K562 (cell line): ENCODE results near the gene SEC23B. TPM values are rescaled to one million over a fixed set of nuclear protein-coding genes. Genes with fewer than 3 reads are reported as not detected.
A peak's percentile ranks its signal among the peaks of the same experiment; 100 is the strongest.

Source experiments
- ATF7 ChIP-seq: fragments of 450-650 bp; IDR thresholded peaks from 2 replicates; pipeline ENCODE4 v1.7.1; 2014; ENCODE audit warnings: mild to moderate bottlenecking, moderate library complexity
- DACH1 ChIP-seq: fragments of 450-650 bp; IDR thresholded peaks from 2 replicates; pipeline ENCODE4 v1.6.1; 2018; ENCODE audit not compliant: partially characterized antibody
- EWSR1 ChIP-seq: fragments of 450-650 bp; IDR thresholded peaks from 2 replicates; pipeline ENCODE4 v1.6.1; 2018; ENCODE audit warnings: borderline replicate concordance, mild to moderate bottlenecking, low read depth, moderate library complexity; ENCODE audit not compliant: partially characterized antibody
- HDAC1 ChIP-seq, 2 experiments: fragments of 450-650 bp; IDR thresholded peaks; 2 replicates each; pipeline ENCODE4 v1.6.1; 2016 to 2017; ENCODE audit warnings: inconsistent platforms in 1 of 2, mild to moderate bottlenecking in 1 of 2, moderate library complexity in 1 of 2
- JUND ChIP-seq, 2 experiments: IDR thresholded peaks; 2 replicates in 1 of 2; 3 replicates in 1 of 2; pipeline ENCODE4 v1.6.1; 2011; ENCODE audit warnings: borderline replicate concordance in 2 of 2, low read depth in 2 of 2, low read length in 2 of 2, improper control_type of control experiment in 1 of 2, missing biosample characterization in 1 of 2, missing genetic modification characterization in 1 of 2, missing genetic modification reagents in 1 of 2
- MNT ChIP-seq, 2 experiments: fragments of 450-650 bp; conservative IDR thresholded peaks; 2 replicates each; pipeline ENCODE4 v1.6.1; 2017; ENCODE audit warnings: mild to moderate bottlenecking in 2 of 2, moderate library complexity in 2 of 2
- NCOA2 ChIP-seq, 2 experiments: fragments of 450-650 bp; IDR thresholded peaks; 2 replicates each; pipeline ENCODE4 v1.6.1; 2018; ENCODE audit warnings: mild to moderate bottlenecking in 2 of 2, moderate library complexity in 1 of 2; ENCODE audit not compliant: partially characterized antibody in 2 of 2
- PKNOX1 ChIP-seq: fragments of 450-650 bp; IDR thresholded peaks from 2 replicates; pipeline ENCODE4 v1.6.1; 2016
- RBFOX2 ChIP-seq: fragments of 200-400 bp; formaldehyde crosslinking; IDR thresholded peaks from 2 replicates; pipeline ENCODE4 v1.6.1; 2017; ENCODE audit warnings: low read depth, mild to moderate bottlenecking, low read length, moderate library complexity
- SIN3B ChIP-seq: fragments of 450-650 bp; IDR thresholded peaks from 2 replicates; pipeline ENCODE4 v1.6.1; 2017; ENCODE audit warnings: low read depth, mild to moderate bottlenecking, moderate library complexity
- TAF9B ChIP-seq: fragments of 450-650 bp; IDR thresholded peaks from 2 replicates; pipeline ENCODE4 v1.6.1; 2018; ENCODE audit warnings: mild to moderate bottlenecking; ENCODE audit not compliant: partially characterized antibody
- TAL1 ChIP-seq: fragments of 450-650 bp; IDR thresholded peaks from 2 replicates; pipeline ENCODE4 v1.6.1; 2016; ENCODE audit warnings: mild to moderate bottlenecking
- TBP ChIP-seq: optimal IDR thresholded peaks from 2 replicates; pipeline ENCODE3; 2011; ENCODE audit warnings: low read depth, low read length, improper control_type of control experiment
- TOE1 ChIP-seq, 2 experiments: fragments of 450-650 bp in 1 of 2; sonication (generic) in 1 of 2; formaldehyde crosslinking in 1 of 2; IDR thresholded peaks; 2 replicates each; pipeline versions ENCODE4 v1.7.1 to v1.8.0; 2016 to 2022; ENCODE audit warnings: borderline replicate concordance in 2 of 2, mild to moderate bottlenecking in 2 of 2, antibody characterized with exemption in 1 of 2, inconsistent platforms in 1 of 2, low read depth in 1 of 2, missing genetic modification reagents in 1 of 2, moderate library complexity in 1 of 2
- XRCC5 ChIP-seq: fragments of 200-400 bp; formaldehyde crosslinking; IDR thresholded peaks from 2 replicates; pipeline ENCODE4 v1.6.1; 2017; ENCODE audit warnings: low read depth, mild to moderate bottlenecking, low read length
- ZFX ChIP-seq: sonication (generic); formaldehyde crosslinking; IDR thresholded peaks from 2 replicates; pipeline ENCODE4 v1.8.0; 2022; ENCODE audit warnings: mild to moderate bottlenecking, missing genetic modification reagents, moderate library complexity
- ZKSCAN1 ChIP-seq: fragments of 150-350 bp; IDR thresholded peaks from 2 replicates; pipeline ENCODE4 v1.6.1; 2016; ENCODE audit warnings: low read depth, low read length
- ZNF79 ChIP-seq: fragments of 250-450 bp; sonication (Bioruptor Pico); IDR thresholded peaks from 2 replicates; pipeline ENCODE4 v1.4.0; 2020; ENCODE audit warnings: low read depth, mild to moderate bottlenecking, moderate library complexity
- polyA plus RNA-seq, 8 experiments: library from polyadenylated mRNA; depleted of rRNA in 4 of 8; stranded (reverse) in 5 of 8; unstranded in 3 of 8; fragments of >200 nt; fragmentation: Nextera tagmentation in 2 of 8; fragmentation: Illumina TruSeq in 1 of 8; extraction: Ambion mirVana in 2 of 8; extraction: Trizol in 1 of 8; gene quantifications; 2 replicates each; pipeline versions ENCODE4 v1.2.1 to v1.2.3, GENCODE V29; 2011 to 2014; ENCODE audit warnings: inconsistent platforms in 1 of 8, missing spikeins in 1 of 8
- total RNA-seq, 7 experiments: library from RNA; depleted of rRNA in 6 of 7; stranded (reverse); fragments of >200 nt in 6 of 7; fragmentation: Illumina TruSeq in 2 of 7; extraction: Trizol in 2 of 7; gene quantifications; 2 replicates each; pipeline versions ENCODE4 v1.2.1 to v1.2.3, GENCODE V29; 2011 to 2021; ENCODE audit warnings: low replicate concordance in 1 of 7
- TF ChIP-seq, protein P1 (sequence below), 2 experiments: fragments of 250-450 bp in 1 of 2; fragments of 450-650 bp in 1 of 2; sonication (Bioruptor Pico) in 1 of 2; IDR thresholded peaks; 2 replicates each; pipeline versions ENCODE4 v1.6.1 to v1.8.0; 2016 to 2021; ENCODE audit warnings: mild to moderate bottlenecking in 2 of 2, moderate library complexity in 2 of 2, missing compliant biosample characterization in 1 of 2, missing genetic modification characterization in 1 of 2
- TF ChIP-seq, protein P2 (sequence below), 2 experiments: fragments of 200-800 bp in 1 of 2; sonication (Bioruptor generic) in 1 of 2; sonication (generic) in 1 of 2; formaldehyde crosslinking in 1 of 2; IDR thresholded peaks in 1 of 2; conservative IDR thresholded peaks in 1 of 2; 2 replicates each; pipeline versions ENCODE4 v1.5.0 to v1.6.1; 2016 to 2020; ENCODE audit warnings: missing compliant biosample characterization in 1 of 2, missing genetic modification characterization in 1 of 2, missing genetic modification reagents in 1 of 2

SEC23B gene
- total and polyA plus RNA-seq, 9 of the 15 experiments (the other 6 are each of a cell fraction or from before 2014, with no cell fraction given), result 31.7 to 70.2 (median 38.5) TPM

DNA sequence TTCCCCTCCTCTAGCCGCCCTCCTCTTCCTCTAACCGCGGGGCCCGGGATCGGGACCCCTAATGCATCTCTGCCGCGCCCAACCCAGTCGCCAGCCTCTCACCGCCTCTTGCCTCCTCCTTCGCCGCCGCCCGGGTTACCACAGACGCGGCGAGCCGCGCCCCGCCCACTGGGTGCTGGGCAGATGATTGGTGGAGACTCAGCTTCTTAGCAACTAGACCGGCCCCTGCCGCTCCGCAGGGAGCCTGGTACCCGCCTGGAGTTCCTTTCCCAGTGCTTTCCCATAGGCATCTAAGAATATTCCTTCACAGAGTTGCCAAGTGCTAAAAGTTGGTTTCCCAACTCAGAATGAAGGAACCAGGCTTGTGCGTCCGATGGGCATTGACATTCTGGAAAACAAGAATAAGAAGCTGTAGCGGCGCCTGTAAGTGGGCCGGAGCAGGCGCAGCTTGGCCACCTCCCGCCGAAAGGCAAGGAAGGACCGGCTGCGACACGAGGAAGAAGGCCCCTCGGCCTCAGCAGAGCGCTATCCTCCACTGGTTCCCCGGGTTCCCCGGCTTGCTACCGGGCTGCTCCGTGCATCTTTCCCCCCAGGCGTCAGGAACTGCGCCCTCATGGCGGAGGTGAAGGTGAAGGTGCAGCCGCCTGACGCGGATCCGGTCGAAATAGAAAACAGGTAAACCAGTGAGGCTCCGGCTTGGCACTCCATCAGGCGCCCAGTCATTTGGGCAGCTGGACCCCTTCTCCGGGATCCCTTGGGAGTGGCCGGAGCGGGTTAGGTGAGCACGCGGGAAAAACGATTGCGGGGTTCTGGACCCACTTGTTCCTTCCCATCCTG is 40.6 kb upstream of the SEC23B start, which contains the start of the genes DZANK1 and POLR3F (continued):
- TF ChIP-seq TAL1 (peak; percentile 43; the same call in 1 of the 2 replicates), RBFOX2 (peak; percentile 84), SIN3B (peak; percentile 98), NCOA2 (IDR thresholded peaks at IDR 0.05; ENCODE audit: partially characterized antibody in 2 of 2) (peak; percentile 52 to 98), MNT (conservative IDR thresholded peaks at IDR 0.05) (peak; percentile 64 to 88), ZFX (CRISPR knock-in tag) (peak; percentile 70), EWSR1 (no peak), TBP (peak; percentile 71), DACH1 (peak; percentile 96), TAF9B (peak; percentile 52), JUND (IDR thresholded peaks at IDR 0.05; ENCODE audit: borderline replicate concordance, low read depth, low read length) (peak; percentile 30; the same call in 1 of the 2 replicates), JUND (tag; IDR thresholded peaks at IDR 0.05; ENCODE audit: borderline replicate concordance, low read depth, low read length) (no peak), PKNOX1 (peak; percentile 15; the same call in 1 of the 2 replicates), HDAC1 (IDR thresholded peaks at IDR 0.05) (peak in 1 of 2 experiments; percentile 63; a peak in 1 of 4 replicates), XRCC5 (peak; percentile 78; the same call in 1 of the 2 replicates), ZKSCAN1 (0 out of 2 replicates have a peak, but pooled peaks have one; percentile 25), ZNF79 (CRISPR knock-in tag) (no peak), ATF7 (peak; percentile 48; the same call in 1 of the 2 replicates), TOE1 (IDR thresholded peaks at IDR 0.05; ENCODE audit: borderline replicate concordance) (peak; percentile 33; the same call in 1 of the 2 replicates), TOE1 (CRISPR knock-in tag; IDR thresholded peaks at IDR 0.05; ENCODE audit: borderline replicate concordance, low read depth) (no peak)
- TF ChIP-seq, protein P1, sequence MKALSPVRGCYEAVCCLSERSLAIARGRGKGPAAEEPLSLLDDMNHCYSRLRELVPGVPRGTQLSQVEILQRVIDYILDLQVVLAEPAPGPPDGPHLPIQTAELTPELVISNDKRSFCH (CRISPR knock-in tag; IDR thresholded peaks at IDR 0.05), result no peak
- TF ChIP-seq, protein P1 (tag; IDR thresholded peaks at IDR 0.05), result 0 out of 2 replicates have a peak, but pooled peaks have one; percentile 42
- TF ChIP-seq, protein P2, sequence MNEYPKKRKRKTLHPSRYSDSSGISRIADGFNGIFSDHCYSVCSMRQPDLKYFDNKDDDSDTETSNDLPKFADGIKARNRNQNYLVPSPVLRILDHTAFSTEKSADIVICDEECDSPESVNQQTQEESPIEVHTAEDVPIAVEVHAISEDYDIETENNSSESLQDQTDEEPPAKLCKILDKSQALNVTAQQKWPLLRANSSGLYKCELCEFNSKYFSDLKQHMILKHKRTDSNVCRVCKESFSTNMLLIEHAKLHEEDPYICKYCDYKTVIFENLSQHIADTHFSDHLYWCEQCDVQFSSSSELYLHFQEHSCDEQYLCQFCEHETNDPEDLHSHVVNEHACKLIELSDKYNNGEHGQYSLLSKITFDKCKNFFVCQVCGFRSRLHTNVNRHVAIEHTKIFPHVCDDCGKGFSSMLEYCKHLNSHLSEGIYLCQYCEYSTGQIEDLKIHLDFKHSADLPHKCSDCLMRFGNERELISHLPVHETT (CRISPR knock-in tag; conservative IDR thresholded peaks at IDR 0.05 in 1 of 2, IDR thresholded peaks at IDR 0.05 in 1 of 2), result peak in 1 of 2 experiments; percentile 67; a peak in 2 of 4 replicates
